ENCODE measurements around the gene MASP1.
A peak's percentile ranks its signal among the peaks of the same experiment; 100 is the strongest.

The MASP1 gene

GRCh38 chr3:187198490-187198889 lies 93.0 kb downstream of the MASP1 start:
- Histone ChIP-seq H3K27ac (ENCODE audit: poor library complexity, severe bottlenecking) (no peak overlapping the region), H3K4me1 (ENCODE audit: insufficient read depth, poor library complexity, severe bottlenecking) (peaks cover 3% of the 10 kb centered on the region), H3K36me3 (ENCODE audit: low read depth) (no peaks in the 10 kb centered on the region), H3K27me3 (ENCODE audit: insufficient read depth, poor library complexity, severe bottlenecking) (no peaks in the 10 kb centered on the region), H3K4me3 (ENCODE audit: severe bottlenecking) (no peak overlapping the region), H3K9me3 (ENCODE audit: severe bottlenecking) (no peaks in the 10 kb centered on the region)
- TF ChIP-seq CTCF (IDR thresholded peaks at IDR 0.05; ENCODE audit: poor library complexity, severe bottlenecking), result no peak
- no peak for ATAC-seq (ENCODE audit: low read depth)
- DNase-seq (ENCODE audit: low spot score), result no peak

- ATAC-seq (ENCODE audit: low read depth), result no peak
- H3K9me3 ChIP-seq (ENCODE audit: severe bottlenecking), result no peaks in the 10 kb centered on the region
- H3K27me3 ChIP-seq (ENCODE audit: insufficient read depth, poor library complexity, severe bottlenecking), result no peaks in the 10 kb centered on the region
- no peaks in the 10 kb centered on the region for H3K36me3 ChIP-seq (ENCODE audit: low read depth)
- H3K4me1 ChIP-seq (ENCODE audit: insufficient read depth, poor library complexity, severe bottlenecking), result peaks cover 3% of the 10 kb centered on the region
- no peak for TF ChIP-seq CTCF (IDR thresholded peaks at IDR 0.05; ENCODE audit: poor library complexity, severe bottlenecking)
- DNase-seq (ENCODE audit: low spot score), result no peak
- H3K27ac ChIP-seq (ENCODE audit: poor library complexity, severe bottlenecking), result no peak within 1 kb of the TSS
- no peak within 1 kb of the TSS for H3K4me3 ChIP-seq (ENCODE audit: severe bottlenecking)
Measured at GRCh38 chr3:187197335-187197649, 94.2 kb downstream of the MASP1 start, which contains the start of gene RTP1. Gene RTP1, plus strand, starts transcription at chr3:187197486. Its CDS starts 30 bp downstream, at chr3:187197516.

DNA sequence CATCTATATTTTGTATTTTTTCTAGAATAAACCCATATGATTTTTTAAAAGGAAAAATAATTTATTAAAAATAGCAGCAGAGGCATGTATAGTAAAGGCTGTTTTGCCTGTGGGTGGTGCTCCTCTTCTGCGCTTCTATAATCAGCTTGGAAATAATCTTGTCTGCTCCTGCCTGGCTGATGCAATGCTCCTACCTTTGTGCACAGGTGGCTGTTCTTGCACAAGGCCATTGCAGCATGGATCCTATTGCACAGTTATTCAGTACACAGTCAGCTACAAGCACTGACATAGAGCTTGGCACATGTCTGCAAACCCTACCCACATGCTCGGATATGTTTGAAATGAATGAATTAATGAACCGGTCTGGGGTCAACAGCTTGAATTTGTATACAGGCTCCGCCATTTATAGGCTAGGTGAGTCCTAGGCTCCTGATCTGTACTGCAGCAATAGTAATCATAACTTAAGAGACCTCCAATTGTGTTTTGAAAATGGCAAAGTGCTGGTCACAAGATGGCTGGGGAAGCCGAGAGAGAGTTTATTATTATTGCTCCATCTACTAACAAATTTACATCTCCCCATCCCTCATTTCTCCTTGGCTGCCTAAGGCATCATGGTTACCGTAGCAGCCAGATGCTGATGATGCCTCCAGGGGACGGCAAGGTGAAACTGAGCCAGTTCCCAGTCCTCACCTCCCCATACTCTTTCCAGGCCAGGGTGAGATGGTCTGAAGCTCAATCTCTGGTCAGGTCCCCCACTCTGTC lies 94.8 kb downstream of the MASP1 start:
- H3K36me3 ChIP-seq (ENCODE audit: low read depth), result no peaks in the 10 kb centered on the region
- ATAC-seq (ENCODE audit: low read depth) (peak; percentile 82), DNase-seq (ENCODE audit: low spot score) (no peak)
- H3K4me1 ChIP-seq (ENCODE audit: insufficient read depth, poor library complexity, severe bottlenecking), result peaks cover 3% of the 10 kb centered on the region
- no peaks in the 10 kb centered on the region for H3K9me3 ChIP-seq (ENCODE audit: severe bottlenecking)
- H3K27me3 ChIP-seq (ENCODE audit: insufficient read depth, poor library complexity, severe bottlenecking), result no peaks in the 10 kb centered on the region
- no peak overlapping the region for H3K27ac ChIP-seq (ENCODE audit: poor library complexity, severe bottlenecking)
- H3K4me3 ChIP-seq (ENCODE audit: severe bottlenecking), result no peak overlapping the region
- peak; percentile 22 for TF ChIP-seq CTCF (IDR thresholded peaks at IDR 0.05; ENCODE audit: poor library complexity, severe bottlenecking)

GRCh38 chr3:187193181-187193580 lies 98.4 kb downstream of the MASP1 start:
- H3K9me3 ChIP-seq (ENCODE audit: severe bottlenecking), result no peaks in the 10 kb centered on the region
- no peaks in the 10 kb centered on the region for H3K27me3 ChIP-seq (ENCODE audit: insufficient read depth, poor library complexity, severe bottlenecking)
- H3K4me3 ChIP-seq (ENCODE audit: severe bottlenecking), result no peak overlapping the region
- no peak for DNase-seq (ENCODE audit: low spot score)
- no peak overlapping the region for H3K27ac ChIP-seq (ENCODE audit: poor library complexity, severe bottlenecking)
- no peaks in the 10 kb centered on the region for H3K36me3 ChIP-seq (ENCODE audit: low read depth)
- H3K4me1 ChIP-seq (ENCODE audit: insufficient read depth, poor library complexity, severe bottlenecking), result peaks cover 3% of the 10 kb centered on the region
- ATAC-seq (ENCODE audit: low read depth), result no peak
- TF ChIP-seq CTCF (IDR thresholded peaks at IDR 0.05; ENCODE audit: poor library complexity, severe bottlenecking), result no peak

GRCh38 chr3:187191271-187191670 lies 100.3 kb downstream of the MASP1 start:
- no peaks in the 10 kb centered on the region for H3K36me3 ChIP-seq (ENCODE audit: low read depth)
- DNase-seq (ENCODE audit: low spot score) (no peak), ATAC-seq (ENCODE audit: low read depth) (no peak)
- H3K27me3 ChIP-seq (ENCODE audit: insufficient read depth, poor library complexity, severe bottlenecking), result no peaks in the 10 kb centered on the region
- no peak for TF ChIP-seq CTCF (IDR thresholded peaks at IDR 0.05; ENCODE audit: poor library complexity, severe bottlenecking)
- H3K4me3 ChIP-seq (ENCODE audit: severe bottlenecking), result no peak overlapping the region
- no peaks in the 10 kb centered on the region for H3K9me3 ChIP-seq (ENCODE audit: severe bottlenecking)
- H3K4me1 ChIP-seq (ENCODE audit: insufficient read depth, poor library complexity, severe bottlenecking), result peaks cover 15% of the 10 kb centered on the region
- no peak overlapping the region for H3K27ac ChIP-seq (ENCODE audit: poor library complexity, severe bottlenecking)

All from RWPE2 (cell line).